Measurements from ENCODE around the gene SPG7. TPM values are rescaled to one million over a fixed set of nuclear protein-coding genes. Genes with fewer than 3 reads are reported as not detected.

Gene SPG7
- polyA plus RNA-seq, 3 donors, result 92.6 to 132 (median 98.7) TPM

- DNase-seq (ENCODE audit: extremely low read depth in 1 of 11, low read depth in 9 of 11, low spot score in 4 of 11), result no peak
Measured at GRCh38 chr16:89554343-89554742, 46.1 kb downstream of the SPG7 start.

DNA sequence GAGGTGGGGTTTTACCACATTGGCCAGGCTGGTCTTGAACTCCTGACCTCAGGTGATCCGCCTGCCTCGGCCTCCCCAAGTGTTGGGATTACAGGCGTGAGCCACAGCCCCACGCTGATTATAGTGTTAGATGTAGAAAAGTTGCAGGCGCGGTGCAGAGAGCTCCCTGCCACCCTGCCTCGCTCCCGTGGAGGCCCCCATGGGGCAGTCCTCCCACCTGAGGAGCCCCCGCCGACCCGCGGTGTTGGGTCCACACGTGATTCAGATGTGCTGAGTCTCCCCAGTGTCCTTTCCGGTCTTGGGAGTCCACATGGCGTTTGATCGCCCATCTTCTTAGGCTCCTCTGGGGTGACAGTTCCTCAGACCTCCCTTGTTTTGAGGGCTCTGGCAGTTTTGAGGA is 47.1 kb downstream of the SPG7 start:
- DNase-seq (ENCODE audit: extremely low read depth in 1 of 11, low read depth in 9 of 11, low spot score in 4 of 11), result no peak

DNA sequence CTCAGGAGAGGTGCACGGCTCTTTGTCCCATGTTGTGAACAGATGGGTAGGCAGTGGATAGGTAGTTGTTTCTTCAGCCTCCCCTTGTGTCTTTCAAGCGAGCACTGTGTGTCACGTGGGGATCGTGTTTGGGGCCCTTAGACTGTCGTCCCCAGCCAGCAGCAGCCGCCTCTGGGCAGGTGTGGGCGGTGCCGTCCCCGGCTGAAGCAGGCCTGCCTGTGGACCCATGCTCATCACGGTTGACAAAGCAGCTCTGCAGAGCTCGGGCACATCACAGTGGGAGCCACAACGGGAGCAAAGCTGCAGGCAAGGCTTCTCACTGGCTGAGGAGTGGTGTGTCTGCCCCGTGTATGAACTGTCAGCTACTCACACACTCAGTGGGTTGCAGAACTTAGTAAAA is 47.6 kb downstream of the SPG7 start:
- DNase-seq (ENCODE audit: extremely low read depth in 1 of 11, low read depth in 9 of 11, low spot score in 4 of 11), result no peak

- DNase-seq (ENCODE audit: extremely low read depth in 1 of 11, low read depth in 9 of 11, low spot score in 4 of 11), result peak in 2 of 11 donors; percentile 64
Measured at GRCh38 chr16:89556750-89557689, 48.8 kb downstream of the SPG7 start.

- DNase-seq (ENCODE audit: extremely low read depth in 1 of 11, low read depth in 9 of 11, low spot score in 4 of 11), result no peak
Measured at GRCh38 chr16:89557690-89558490, 49.7 kb downstream of the SPG7 start.

DNA sequence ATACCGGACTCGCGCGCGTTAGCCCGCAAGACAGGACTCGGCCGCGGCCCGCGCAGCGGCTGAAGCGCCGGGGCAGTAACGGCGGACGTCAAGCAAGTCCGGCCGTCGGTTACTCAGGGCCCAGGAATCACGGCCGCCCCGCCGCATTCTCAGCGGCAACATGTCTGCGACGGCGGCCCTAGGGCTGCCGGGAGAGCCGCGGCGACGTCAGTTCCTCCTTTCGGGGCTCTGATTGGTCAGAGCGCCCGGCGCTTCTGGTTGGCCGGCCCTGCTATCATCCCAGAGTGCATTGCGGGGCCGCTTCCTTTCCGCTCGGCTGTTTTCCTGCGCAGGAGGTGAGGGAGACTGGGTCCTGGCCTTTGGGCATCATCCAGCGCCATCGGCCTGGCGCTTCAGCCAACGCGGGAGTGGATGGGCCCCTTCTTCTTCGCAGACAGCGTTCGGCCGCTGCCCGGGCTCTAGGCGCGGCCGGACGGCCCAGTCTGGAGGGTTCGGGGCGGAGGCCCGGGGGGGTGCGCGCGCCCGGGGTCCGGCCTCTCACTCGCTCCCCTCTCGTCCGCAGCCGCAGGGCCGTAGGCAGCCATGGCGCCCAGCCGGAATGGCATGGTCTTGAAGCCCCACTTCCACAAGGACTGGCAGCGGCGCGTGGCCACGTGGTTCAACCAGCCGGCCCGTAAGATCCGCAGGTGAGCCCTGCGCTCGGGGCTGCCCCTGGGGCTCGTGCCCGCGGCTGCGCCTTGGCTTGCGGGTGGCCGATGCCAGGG is 52.4 kb downstream of the SPG7 start, which contains the start of gene RPL13:
Gene RPL13 (plus strand): TSS at position 305 of the 764 bp plus-strand sequence. CDS start 278 bp downstream, at position 583.
- peak; percentile 84 to 95 (median 92) for DNase-seq (ENCODE audit: extremely low read depth in 1 of 11, low read depth in 9 of 11, low spot score in 4 of 11)

GRCh38 chr16:89561142-89561883 is 53.1 kb downstream of the SPG7 start:
- no peak for DNase-seq (ENCODE audit: extremely low read depth in 1 of 11, low read depth in 9 of 11, low spot score in 4 of 11)

DNA sequence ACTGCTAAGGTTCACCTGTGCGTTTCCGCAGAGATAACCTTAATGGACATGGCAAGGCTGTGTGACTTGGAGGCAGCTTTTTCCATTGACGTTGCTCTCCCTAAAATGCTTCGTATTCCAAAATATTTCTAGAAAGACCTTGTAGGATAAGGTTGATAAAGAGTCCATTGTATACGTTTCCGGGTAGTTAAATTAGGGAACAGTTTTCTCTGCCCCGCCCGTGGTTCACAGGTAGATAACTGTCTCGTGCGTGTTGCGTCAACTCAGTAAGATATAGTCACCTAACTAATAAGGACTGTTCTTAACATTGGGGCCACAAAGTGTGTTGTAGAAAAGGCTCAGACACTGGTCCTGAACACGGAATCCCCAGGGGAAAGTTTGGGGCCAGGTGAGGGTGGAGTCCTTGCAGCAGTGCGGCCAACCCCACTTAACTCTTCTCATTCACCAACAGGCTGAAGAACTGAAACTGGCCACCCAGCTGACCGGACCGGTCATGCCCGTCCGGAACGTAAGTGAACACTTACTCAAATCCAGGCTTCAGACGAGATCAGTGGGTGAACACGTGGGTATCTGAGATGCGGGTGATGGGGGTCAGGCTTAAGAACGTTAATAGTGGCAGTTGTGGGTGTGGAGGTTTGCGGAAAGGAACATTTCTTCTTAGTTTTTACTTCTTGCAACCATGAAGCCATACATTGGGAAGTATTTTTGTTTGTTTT is 53.8 kb downstream of the SPG7 start:
- no peak for DNase-seq (ENCODE audit: extremely low read depth in 1 of 11, low read depth in 9 of 11, low spot score in 4 of 11)

DNA sequence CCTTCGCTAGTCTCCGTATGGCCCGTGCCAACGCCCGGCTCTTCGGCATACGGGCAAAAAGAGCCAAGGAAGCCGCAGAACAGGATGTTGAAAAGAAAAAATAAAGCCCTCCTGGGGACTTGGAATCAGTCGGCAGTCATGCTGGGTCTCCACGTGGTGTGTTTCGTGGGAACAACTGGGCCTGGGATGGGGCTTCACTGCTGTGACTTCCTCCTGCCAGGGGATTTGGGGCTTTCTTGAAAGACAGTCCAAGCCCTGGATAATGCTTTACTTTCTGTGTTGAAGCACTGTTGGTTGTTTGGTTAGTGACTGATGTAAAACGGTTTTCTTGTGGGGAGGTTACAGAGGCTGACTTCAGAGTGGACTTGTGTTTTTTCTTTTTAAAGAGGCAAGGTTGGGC is 54.7 kb downstream of the SPG7 start:
- no peak for DNase-seq (ENCODE audit: extremely low read depth in 1 of 11, low read depth in 9 of 11, low spot score in 4 of 11)

- no peak for DNase-seq (ENCODE audit: extremely low read depth in 1 of 11, low read depth in 9 of 11, low spot score in 4 of 11)
Measured at GRCh38 chr16:89563639-89564392, 55.6 kb downstream of the SPG7 start.

DNA sequence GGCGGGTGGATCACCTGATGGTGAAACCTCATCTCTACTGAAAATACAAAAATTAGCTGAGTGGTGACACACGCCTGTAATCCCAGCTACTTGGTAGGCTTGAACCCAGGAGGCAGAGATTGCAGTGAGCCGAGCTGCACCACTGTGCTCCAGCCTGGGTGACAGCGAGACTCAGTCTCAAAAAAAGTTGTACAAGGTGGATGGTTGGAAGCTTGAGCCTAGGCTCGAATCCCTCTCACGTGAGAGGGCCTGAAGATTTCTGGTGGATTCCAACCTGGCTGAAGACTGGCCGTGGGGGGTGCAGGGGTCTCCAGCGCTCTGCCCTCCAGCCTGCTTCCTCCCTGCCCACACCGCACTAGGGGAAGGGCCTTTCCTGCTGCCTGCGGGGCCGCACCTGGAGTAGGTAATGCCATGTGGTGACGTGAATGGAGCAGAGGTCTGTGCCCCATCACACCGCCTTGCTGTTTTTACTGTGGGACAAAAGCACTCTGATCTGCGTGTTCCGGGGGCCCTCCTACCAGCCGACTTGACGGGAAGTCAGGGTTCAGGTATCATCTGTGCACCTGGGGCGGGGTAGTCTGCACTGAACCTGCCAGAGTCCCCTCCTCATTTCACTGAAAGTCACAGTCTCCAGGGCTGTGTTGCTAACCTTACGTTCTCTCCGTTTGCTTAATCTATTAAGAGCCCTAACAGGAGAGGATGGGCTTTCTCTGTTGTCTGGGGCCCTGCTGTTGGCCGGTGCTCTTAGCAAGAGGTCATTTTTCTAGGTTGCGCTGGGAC is 56.5 kb downstream of the SPG7 start:
- DNase-seq (ENCODE audit: extremely low read depth in 1 of 11, low read depth in 9 of 11, low spot score in 4 of 11), result no peak

DNA sequence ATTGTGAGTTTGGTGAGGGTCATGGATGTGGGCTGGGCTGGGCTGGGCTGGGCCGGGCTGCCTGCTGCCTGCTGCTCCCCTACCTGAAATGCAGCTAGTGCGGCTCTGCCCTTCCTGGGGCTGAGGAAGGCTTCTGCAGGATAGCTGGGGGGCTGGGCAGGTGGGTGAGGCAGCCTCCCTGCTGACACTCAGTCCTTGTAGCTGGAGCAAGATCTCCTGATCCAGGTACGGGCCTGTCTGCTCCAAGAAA is 57.0 kb downstream of the SPG7 start:
- no peak for DNase-seq (ENCODE audit: extremely low read depth in 1 of 11, low read depth in 9 of 11, low spot score in 4 of 11)

- no peak for DNase-seq (ENCODE audit: extremely low read depth in 1 of 11, low read depth in 9 of 11, low spot score in 4 of 11)
Measured at GRCh38 chr16:89565506-89566372, 57.5 kb downstream of the SPG7 start.

- no peak for DNase-seq (ENCODE audit: extremely low read depth in 1 of 11, low read depth in 9 of 11, low spot score in 4 of 11)
Measured at GRCh38 chr16:89567656-89568594, 59.7 kb downstream of the SPG7 start.
